ENCODE results near the gene MAP4K1.

MAP4K1 gene

DNA sequence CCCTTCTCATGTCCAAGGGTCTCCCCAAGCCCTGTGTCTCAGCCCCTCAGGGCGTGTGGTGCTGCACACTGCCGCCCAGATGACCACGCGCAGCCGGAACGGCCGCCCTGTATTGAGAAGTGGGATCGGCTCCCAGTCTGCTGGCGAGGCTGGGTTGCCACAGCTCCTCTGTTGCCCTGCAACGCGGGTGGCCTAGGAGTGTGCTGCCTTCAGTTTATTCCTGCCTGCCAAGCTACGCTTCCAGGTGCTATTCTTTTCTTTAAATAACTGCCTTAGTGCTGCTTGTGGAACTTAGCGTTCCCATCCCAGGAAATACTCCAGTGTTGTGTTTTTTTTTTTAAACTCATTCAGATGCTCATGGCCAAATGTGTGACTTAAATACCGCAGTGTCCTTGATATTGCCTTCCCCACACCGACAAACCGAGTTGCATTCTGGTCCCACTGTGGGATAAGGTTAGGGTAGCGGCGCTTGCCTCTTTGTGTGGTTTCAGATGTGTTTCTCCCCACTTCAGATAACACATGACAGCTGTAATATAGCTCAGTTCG lies 46.3 kb upstream of the MAP4K1 start:
- no peak overlapping the region for H3K4me3 ChIP-seq (ENCODE audit: low read length)
- TF ChIP-seq, protein P1, sequence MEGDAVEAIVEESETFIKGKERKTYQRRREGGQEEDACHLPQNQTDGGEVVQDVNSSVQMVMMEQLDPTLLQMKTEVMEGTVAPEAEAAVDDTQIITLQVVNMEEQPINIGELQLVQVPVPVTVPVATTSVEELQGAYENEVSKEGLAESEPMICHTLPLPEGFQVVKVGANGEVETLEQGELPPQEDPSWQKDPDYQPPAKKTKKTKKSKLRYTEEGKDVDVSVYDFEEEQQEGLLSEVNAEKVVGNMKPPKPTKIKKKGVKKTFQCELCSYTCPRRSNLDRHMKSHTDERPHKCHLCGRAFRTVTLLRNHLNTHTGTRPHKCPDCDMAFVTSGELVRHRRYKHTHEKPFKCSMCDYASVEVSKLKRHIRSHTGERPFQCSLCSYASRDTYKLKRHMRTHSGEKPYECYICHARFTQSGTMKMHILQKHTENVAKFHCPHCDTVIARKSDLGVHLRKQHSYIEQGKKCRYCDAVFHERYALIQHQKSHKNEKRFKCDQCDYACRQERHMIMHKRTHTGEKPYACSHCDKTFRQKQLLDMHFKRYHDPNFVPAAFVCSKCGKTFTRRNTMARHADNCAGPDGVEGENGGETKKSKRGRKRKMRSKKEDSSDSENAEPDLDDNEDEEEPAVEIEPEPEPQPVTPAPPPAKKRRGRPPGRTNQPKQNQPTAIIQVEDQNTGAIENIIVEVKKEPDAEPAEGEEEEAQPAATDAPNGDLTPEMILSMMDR (IDR thresholded peaks at IDR 0.05; ENCODE audit: insufficient read depth, low read depth, low read length, missing control alignments): no peak
- DNase-seq (ENCODE audit: low read depth): no peak

DNA sequence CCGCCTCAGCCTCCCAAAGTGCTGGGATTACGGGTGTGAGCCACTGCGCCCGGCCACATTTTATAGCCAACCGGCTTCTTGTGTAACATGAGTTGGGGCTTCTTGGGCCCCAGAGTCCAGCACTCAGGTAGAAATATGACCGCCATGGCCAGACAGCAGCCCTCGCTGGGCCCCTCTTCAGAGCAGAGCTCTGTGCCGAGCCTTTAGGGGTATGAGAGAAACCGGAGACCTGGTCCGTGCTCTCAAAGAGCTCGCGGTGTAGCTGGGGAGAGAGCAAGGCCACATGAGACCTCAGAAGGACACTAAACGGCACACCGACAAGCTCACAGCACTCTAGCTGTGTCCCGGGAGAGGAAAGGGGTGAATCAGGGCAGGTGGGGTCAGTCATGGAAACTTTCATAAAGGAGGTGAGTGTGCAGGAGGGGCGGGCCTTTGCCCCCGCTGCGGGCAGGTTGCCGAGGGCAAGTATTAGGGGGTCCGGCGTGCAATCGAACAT lies 45.5 kb upstream of the MAP4K1 start:
- TF ChIP-seq, protein P1 (IDR thresholded peaks at IDR 0.05; ENCODE audit: insufficient read depth, low read depth, low read length, missing control alignments): no peak
- no peak for DNase-seq (ENCODE audit: low read depth)
- H3K4me3 ChIP-seq (ENCODE audit: low read length): no peak overlapping the region

DNA sequence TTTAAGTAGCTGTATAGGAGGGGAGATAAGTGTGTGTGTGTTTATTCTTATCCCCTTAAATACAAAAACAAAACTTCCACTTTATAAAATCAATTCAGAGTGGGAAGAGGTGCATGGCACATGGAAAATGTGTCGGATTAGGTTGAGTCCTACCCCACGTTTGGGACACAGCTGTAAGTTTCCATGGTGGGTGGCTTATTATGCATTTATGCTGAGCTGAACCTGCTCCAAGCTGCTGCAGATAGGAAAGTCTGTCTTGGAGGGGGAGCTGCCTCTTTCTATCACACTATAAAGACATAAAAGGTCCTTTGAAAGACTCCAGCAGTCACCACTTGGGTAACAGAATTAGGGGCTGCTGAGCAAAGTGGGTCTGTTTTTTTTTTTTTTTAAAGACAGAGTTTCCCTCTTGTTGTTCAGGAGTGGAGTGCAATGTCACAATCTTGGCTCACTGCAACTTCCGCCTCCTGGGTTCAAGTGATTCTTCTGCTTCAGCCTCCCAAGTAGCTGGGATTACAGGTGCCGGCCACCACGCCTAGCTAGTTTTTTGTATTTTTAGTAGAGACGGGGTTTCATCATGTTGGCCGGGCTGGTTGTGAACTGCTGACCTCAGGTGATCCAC lies 44.9 kb upstream of the MAP4K1 start:
- TF ChIP-seq, protein P1 (IDR thresholded peaks at IDR 0.05; ENCODE audit: insufficient read depth, low read depth, low read length, missing control alignments): no peak
- H3K4me3 ChIP-seq (ENCODE audit: low read length): no peak overlapping the region
- DNase-seq (ENCODE audit: low read depth): no peak

DNA sequence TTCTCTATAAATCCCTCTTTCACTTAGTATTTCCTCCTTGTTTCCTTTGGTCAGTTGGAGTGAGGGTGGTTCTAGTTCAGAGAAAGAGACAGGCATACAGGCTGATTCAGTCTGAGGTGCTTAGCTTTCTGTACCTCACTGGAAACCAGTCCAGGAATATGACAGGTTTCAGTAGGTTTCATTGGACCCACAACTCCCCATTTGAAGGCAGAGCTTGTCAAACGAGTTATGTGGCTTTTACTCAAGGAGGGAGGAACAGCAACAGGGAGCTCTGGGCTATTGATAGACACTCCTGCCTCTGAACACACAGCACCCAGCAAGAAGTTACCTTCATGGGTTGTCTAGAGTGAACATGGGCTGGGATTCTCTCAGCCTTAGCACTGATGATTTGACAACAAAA lies 44.2 kb upstream of the MAP4K1 start:
- TF ChIP-seq, protein P1 (IDR thresholded peaks at IDR 0.05; ENCODE audit: insufficient read depth, low read depth, low read length, missing control alignments): no peak
- peak; percentile 99 for DNase-seq (ENCODE audit: low read depth)
- H3K4me3 ChIP-seq (ENCODE audit: low read length): no peak overlapping the region

DNA sequence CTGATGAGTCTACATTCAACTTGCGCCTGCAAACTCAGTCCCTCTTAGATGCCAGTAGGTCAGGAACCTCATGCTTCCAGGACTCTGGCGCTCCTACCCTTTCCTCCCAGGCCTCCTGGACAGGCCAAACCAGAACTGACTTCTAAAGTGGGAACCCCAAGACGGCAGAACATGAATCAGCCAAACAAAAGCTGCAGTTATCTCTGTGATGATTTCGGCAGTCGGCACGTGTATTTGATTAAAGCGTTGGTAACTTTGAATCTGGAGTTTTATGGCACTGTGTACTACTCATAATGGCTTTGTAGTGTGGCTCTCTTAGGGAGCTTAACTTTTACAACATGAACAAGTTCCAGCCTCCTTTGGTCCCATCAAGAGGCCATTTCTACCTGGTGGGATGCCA lies 43.4 kb upstream of the MAP4K1 start:
- no peak overlapping the region for H3K4me3 ChIP-seq (ENCODE audit: low read length)
- DNase-seq (ENCODE audit: low read depth): no peak
- TF ChIP-seq, protein P1 (IDR thresholded peaks at IDR 0.05; ENCODE audit: insufficient read depth, low read depth, low read length, missing control alignments): no peak

DNA sequence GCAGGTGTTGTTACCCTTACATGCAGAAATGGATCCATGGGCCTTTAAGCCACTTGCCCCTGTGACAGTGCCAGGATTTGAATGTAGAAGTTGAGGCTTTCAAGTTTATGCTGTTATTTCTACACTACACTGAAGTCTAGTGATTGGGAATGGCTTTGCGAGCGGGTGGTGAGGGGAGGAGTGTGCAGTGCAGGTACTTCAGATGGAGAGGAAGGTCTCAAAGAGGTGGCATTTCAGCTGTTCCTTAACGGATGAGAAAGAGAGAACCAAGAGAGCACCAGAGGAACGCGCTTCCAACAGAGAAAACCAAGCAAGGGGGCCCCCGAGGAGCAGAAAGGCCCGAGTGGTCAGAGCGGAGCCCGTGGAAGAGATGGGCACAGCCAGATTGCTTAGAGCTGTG lies 43.0 kb upstream of the MAP4K1 start:
- TF ChIP-seq, protein P1 (IDR thresholded peaks at IDR 0.05; ENCODE audit: insufficient read depth, low read depth, low read length, missing control alignments): no peak
- no peak overlapping the region for H3K4me3 ChIP-seq (ENCODE audit: low read length)
- DNase-seq (ENCODE audit: low read depth): no peak

All from epithelial cell of esophagus (primary cell).